CD14-positive monocyte (primary cell): Measurements from ENCODE around the gene MST1. TPM values are rescaled to one million over a fixed set of nuclear protein-coding genes. Genes with fewer than 3 reads are reported as not detected.

Experiments used
- DNase-seq, 3 donors: peaks; one replicate each; pipeline ENCODE4 v3.0.0-alpha.2; 2011 to 2022
- H2AFZ ChIP-seq: 2 replicates; pipeline ENCODE4 v1.6.0; 2012; ENCODE audit warnings: mild to moderate bottlenecking, low read depth, low read length, inconsistent platforms; ENCODE audit not compliant: insufficient read depth, poor library complexity, severe bottlenecking
- H3K27ac ChIP-seq, 2 donors: 1 replicate in 1 of 2; 2 replicates in 1 of 2; pipeline ENCODE4 v1.5.1; 2012 to 2013; ENCODE audit warnings: low read length in 2 of 2, control low read depth in 1 of 2, inconsistent platforms in 1 of 2, low read depth in 1 of 2, mild to moderate bottlenecking in 1 of 2
- H3K27me3 ChIP-seq, 2 donors: one replicate each; pipeline versions ENCODE4 v1.6.0 to v1.6.1; 2011 to 2013; ENCODE audit warnings: low read length in 2 of 2; ENCODE audit not compliant: control insufficient read depth in 2 of 2, insufficient read depth in 2 of 2
- H3K36me3 ChIP-seq, 2 donors: replicated peaks in 1 of 2; 1 replicate in 1 of 2; 2 replicates in 1 of 2; pipeline versions ENCODE4 v1.5.1 to v1.6.1; 2012 to 2013; ENCODE audit warnings: low read length in 2 of 2, control low read depth in 1 of 2, inconsistent platforms in 1 of 2, mild to moderate bottlenecking in 1 of 2; ENCODE audit not compliant: insufficient read depth in 2 of 2, control insufficient read depth in 1 of 2
- H3K4me1 ChIP-seq, 2 donors: 1 replicate in 1 of 2; 2 replicates in 1 of 2; pipeline versions ENCODE4 v1.5.1 to v1.6.1; 2012 to 2013; ENCODE audit warnings: low read length in 2 of 2, control low read depth in 1 of 2, inconsistent platforms in 1 of 2, mild to moderate bottlenecking in 1 of 2, moderate library complexity in 1 of 2; ENCODE audit not compliant: insufficient read depth in 2 of 2, control insufficient read depth in 1 of 2
- H3K4me2 ChIP-seq: replicated peaks from 2 replicates; pipeline ENCODE3; 2012; ENCODE audit warnings: low read length, moderate library complexity, mild to moderate bottlenecking; ENCODE audit not compliant: poor library complexity, severe bottlenecking; ENCODE audit errors: extremely low read depth
- H3K4me3 ChIP-seq, 3 experiments: fragments of 200-600 bp in 1 of 3; sonication (generic) in 1 of 3; replicated peaks in 1 of 3; 1 replicate in 2 of 3; 2 replicates in 1 of 3; pipeline ENCODE4 v1.5.1; 2011 to 2013; ENCODE audit warnings: low read length in 3 of 3, mild to moderate bottlenecking in 3 of 3, control low read depth in 2 of 3, low read depth in 2 of 3, inconsistent platforms in 1 of 3, moderate library complexity in 1 of 3
- H3K79me2 ChIP-seq: 2 replicates; pipeline ENCODE4 v1.6.0; 2012; ENCODE audit warnings: mild to moderate bottlenecking, control low read depth, inconsistent platforms, low read length, moderate library complexity; ENCODE audit not compliant: insufficient read depth
- H3K9ac ChIP-seq: 2 replicates; pipeline ENCODE4 v1.6.0; 2017; ENCODE audit warnings: low read length, mild to moderate bottlenecking; ENCODE audit not compliant: insufficient read depth, poor library complexity, severe bottlenecking
- H3K9me3 ChIP-seq, 2 donors: replicated peaks in 1 of 2; 1 replicate in 1 of 2; 2 replicates in 1 of 2; pipeline versions ENCODE4 v1.5.1 to v1.6.1; 2012 to 2013; ENCODE audit warnings: low read length in 2 of 2, control low read depth in 1 of 2; ENCODE audit not compliant: control insufficient read depth in 1 of 2, insufficient read depth in 1 of 2
- H4K20me1 ChIP-seq: 2 replicates; pipeline ENCODE4 v1.6.0; 2012; ENCODE audit warnings: mild to moderate bottlenecking, low read length, control low read depth, moderate library complexity; ENCODE audit not compliant: insufficient read depth
- H3K27ac Mint-ChIP-seq, 7 donors: one replicate each; pipeline ENCODE4 v1.8.0; 2020; ENCODE audit warnings: mild to moderate bottlenecking in 7 of 7, mixed read lengths in 7 of 7, moderate library complexity in 6 of 7, inconsistent platforms in 2 of 7
- H3K27me3 Mint-ChIP-seq, 3 donors: one replicate each; pipeline ENCODE4 v1.8.0; 2021 to 2022; ENCODE audit warnings: low read depth in 3 of 3, mild to moderate bottlenecking in 3 of 3, mixed read lengths in 3 of 3, moderate library complexity in 3 of 3, inconsistent platforms in 1 of 3
- H3K36me3 Mint-ChIP-seq, 2 donors: one replicate each; pipeline ENCODE4 v1.8.0; 2020; ENCODE audit warnings: mixed read lengths in 2 of 2, inconsistent platforms in 1 of 2, mild to moderate bottlenecking in 1 of 2
- H3K4me1 Mint-ChIP-seq: one replicate; pipeline ENCODE4 v1.8.0; 2020; ENCODE audit warnings: mild to moderate bottlenecking, mixed read lengths
- H3K4me3 Mint-ChIP-seq, 2 donors: one replicate each; pipeline ENCODE4 v1.8.0; 2020; ENCODE audit warnings: mild to moderate bottlenecking in 2 of 2, mixed read lengths in 2 of 2, moderate library complexity in 1 of 2
- H3K9me3 Mint-ChIP-seq, 7 donors: one replicate each; pipeline ENCODE4 v1.8.0; 2020 to 2022; ENCODE audit warnings: mixed read lengths in 7 of 7, mild to moderate bottlenecking in 6 of 7, moderate library complexity in 6 of 7, inconsistent platforms in 2 of 7
- WGBS: methylation state at CpG from one replicate; pipeline ENCODE4 v1.1.5; 2013; ENCODE audit warnings: missing lambda C conversion rate; ENCODE audit not compliant: insufficient coverage; 5-methylcytosine and 5-hydroxymethylcytosine counted together
- intact Hi-C, 2 donors: fragments of 100-400 bp; cut with micrococcal nuclease; formaldehyde crosslinking; loops; one replicate each; pipeline versions ENCODE4 v1.15.0 to v1.15.1; 2023
- polyA plus RNA-seq, 3 donors: library from polyadenylated mRNA; depleted of rRNA in 1 of 3; unstranded in 2 of 3; stranded (reverse) in 1 of 3; fragments of 300-500 nt in 2 of 3; fragments of >200 nt in 1 of 3; fragmentation: Illumina TruSeq in 2 of 3; gene quantifications; 1 replicate in 2 of 3; 2 replicates in 1 of 3; pipeline ENCODE4 v1.2.3, GENCODE V29; 2012 to 2021
- TF ChIP-seq, protein P1 (sequence below): fragments of 200-600 bp; IDR thresholded peaks from one replicate; pipeline ENCODE4 v1.8.0; 2022; ENCODE audit warnings: antibody characterized with exemption, mild to moderate bottlenecking

Gene MST1
- polyA plus RNA-seq, 3 donors, result 0.28 to 17.8 TPM; not detected in 1

DNA sequence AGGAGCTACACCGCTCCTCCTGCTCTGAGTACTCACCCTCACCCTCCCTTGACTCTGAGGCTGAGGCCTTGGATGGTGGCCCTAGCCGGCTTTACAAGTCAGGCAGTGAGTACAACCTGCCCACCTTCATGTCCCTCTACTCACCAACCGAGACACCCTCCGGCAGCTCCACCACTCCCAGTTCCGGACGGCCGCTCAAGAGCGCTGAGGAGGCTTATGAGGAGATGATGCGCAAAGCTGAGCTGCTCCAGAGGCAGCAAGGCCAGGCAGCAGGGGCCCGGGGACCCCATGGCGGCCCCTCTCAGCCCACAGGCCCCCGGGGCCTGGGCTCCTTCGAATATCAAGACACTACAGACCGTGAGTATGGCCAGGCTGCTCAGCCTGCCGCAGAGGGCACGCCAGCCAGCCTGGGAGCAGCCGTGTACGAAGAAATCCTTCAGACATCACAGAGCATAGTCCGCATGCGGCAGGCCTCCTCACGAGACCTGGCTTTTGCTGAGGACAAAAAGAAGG is 36.3 kb downstream of the MST1 start:
- no peaks in the 10 kb centered on the region for H3K36me3 Mint-ChIP-seq
- Histone ChIP-seq H3K27me3 (peaks cover 0 to 2% of the 10 kb centered on the region in 2 donors), H3K79me2 (no peaks in the 10 kb centered on the region), H3K4me2 (no peak overlapping the region), H3K4me1 (peaks cover 0 to 5% of the 10 kb centered on the region in 2 donors), H4K20me1 (no peaks in the 10 kb centered on the region), H3K4me3 (no peak overlapping the region), H3K9me3 (no peaks in the 10 kb centered on the region), H2AFZ (no peak overlapping the region), H3K9ac (no peak overlapping the region), H3K36me3 (no peaks in the 10 kb centered on the region), H3K27ac (no peak overlapping the region)
- intact Hi-C loops, result no loop called here
- peaks cover 4% of the 10 kb centered on the region for H3K4me1 Mint-ChIP-seq
- H3K27ac Mint-ChIP-seq, result no peak overlapping the region
- 96% methylated on average over 15 of the region's 21 CpGs for WGBS
- peaks cover 0 to 4% (median 2%) of the 10 kb centered on the region in 3 donors for H3K27me3 Mint-ChIP-seq
- H3K9me3 Mint-ChIP-seq, result no peaks in the 10 kb centered on the region
- TF ChIP-seq, protein P1, sequence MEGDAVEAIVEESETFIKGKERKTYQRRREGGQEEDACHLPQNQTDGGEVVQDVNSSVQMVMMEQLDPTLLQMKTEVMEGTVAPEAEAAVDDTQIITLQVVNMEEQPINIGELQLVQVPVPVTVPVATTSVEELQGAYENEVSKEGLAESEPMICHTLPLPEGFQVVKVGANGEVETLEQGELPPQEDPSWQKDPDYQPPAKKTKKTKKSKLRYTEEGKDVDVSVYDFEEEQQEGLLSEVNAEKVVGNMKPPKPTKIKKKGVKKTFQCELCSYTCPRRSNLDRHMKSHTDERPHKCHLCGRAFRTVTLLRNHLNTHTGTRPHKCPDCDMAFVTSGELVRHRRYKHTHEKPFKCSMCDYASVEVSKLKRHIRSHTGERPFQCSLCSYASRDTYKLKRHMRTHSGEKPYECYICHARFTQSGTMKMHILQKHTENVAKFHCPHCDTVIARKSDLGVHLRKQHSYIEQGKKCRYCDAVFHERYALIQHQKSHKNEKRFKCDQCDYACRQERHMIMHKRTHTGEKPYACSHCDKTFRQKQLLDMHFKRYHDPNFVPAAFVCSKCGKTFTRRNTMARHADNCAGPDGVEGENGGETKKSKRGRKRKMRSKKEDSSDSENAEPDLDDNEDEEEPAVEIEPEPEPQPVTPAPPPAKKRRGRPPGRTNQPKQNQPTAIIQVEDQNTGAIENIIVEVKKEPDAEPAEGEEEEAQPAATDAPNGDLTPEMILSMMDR, result no peak
- H3K4me3 Mint-ChIP-seq, result no peak overlapping the region
- no peak for DNase-seq

GRCh38 chr3:49652218-49652902 is 36.9 kb downstream of the MST1 start:
- Histone ChIP-seq H3K4me3 (no peak overlapping the region), H3K9me3 (no peaks in the 10 kb centered on the region), H3K4me2 (no peak overlapping the region), H2AFZ (no peak overlapping the region), H3K9ac (no peak overlapping the region), H4K20me1 (no peaks in the 10 kb centered on the region), H3K36me3 (no peaks in the 10 kb centered on the region), H3K79me2 (no peaks in the 10 kb centered on the region), H3K27me3 (peaks cover 0 to 2% of the 10 kb centered on the region in 2 donors), H3K27ac (no peak overlapping the region), H3K4me1 (peaks cover 0 to 5% of the 10 kb centered on the region in 2 donors)
- TF ChIP-seq, protein P1, result no peak
- no peak for DNase-seq
- peaks cover 4% of the 10 kb centered on the region for H3K4me1 Mint-ChIP-seq
- H3K36me3 Mint-ChIP-seq, result no peaks in the 10 kb centered on the region
- H3K4me3 Mint-ChIP-seq, result no peak overlapping the region
- peaks cover 0 to 4% (median 2%) of the 10 kb centered on the region in 3 donors for H3K27me3 Mint-ChIP-seq
- WGBS, result 91% methylated on average over 28 of the region's 36 CpGs
- intact Hi-C loops, result no loop called here
- no peak overlapping the region for H3K27ac Mint-ChIP-seq
- no peaks in the 10 kb centered on the region for H3K9me3 Mint-ChIP-seq
